H9 (cell line): Measurements from ENCODE around the gene CCAR1. TPM values are rescaled to one million over a fixed set of nuclear protein-coding genes. Genes with fewer than 3 reads are reported as not detected.

Experiments used
- DNase-seq: peaks from one replicate; pipeline ENCODE4 v3.0.0-alpha.2; 2017
- H2AFZ ChIP-seq: one replicate; pipeline ENCODE4 v1.6.1; 2013; ENCODE audit warnings: mild to moderate bottlenecking, low read length, control low read depth, moderate library complexity
- H2AK5ac ChIP-seq: 2 replicates; pipeline ENCODE4 v1.6.1; 2013; ENCODE audit warnings: low read length, control low read depth, mixed read lengths; ENCODE audit not compliant: insufficient read length
- H2BK120ac ChIP-seq: one replicate; pipeline ENCODE4 v1.6.1; 2013; ENCODE audit warnings: low read depth, mild to moderate bottlenecking, low read length, control low read depth, inconsistent platforms; ENCODE audit not compliant: poor library complexity, severe bottlenecking
- H2BK12ac ChIP-seq: 2 replicates; pipeline ENCODE4 v1.6.1; 2013; ENCODE audit warnings: low read length, control low read depth, mixed read lengths, low read depth; ENCODE audit not compliant: insufficient read length
- H2BK15ac ChIP-seq: 2 replicates; pipeline ENCODE4 v1.6.1; 2013; ENCODE audit warnings: low read depth, low read length, control low read depth
- H2BK20ac ChIP-seq: one replicate; pipeline ENCODE4 v1.6.1; 2013; ENCODE audit warnings: low read depth, mild to moderate bottlenecking, low read length, control low read depth, inconsistent platforms; ENCODE audit not compliant: poor library complexity, severe bottlenecking
- H2BK5ac ChIP-seq: 2 replicates; pipeline ENCODE4 v1.6.1; 2013; ENCODE audit warnings: low read length, control low read depth, mixed read lengths; ENCODE audit not compliant: insufficient read length
- H3K14ac ChIP-seq: 2 replicates; pipeline ENCODE4 v1.6.1; 2013; ENCODE audit warnings: low read length, control low read depth; ENCODE audit not compliant: insufficient read depth
- H3K18ac ChIP-seq: 2 replicates; pipeline ENCODE4 v1.6.1; 2013; ENCODE audit warnings: low read depth, mild to moderate bottlenecking, mixed read lengths, low read length, control low read depth; ENCODE audit not compliant: insufficient read length
- H3K23ac ChIP-seq: 2 replicates; pipeline ENCODE4 v1.6.1; 2013; ENCODE audit warnings: low read length, control low read depth, mixed read lengths, low read depth; ENCODE audit not compliant: insufficient read length
- H3K23me2 ChIP-seq: 2 replicates; pipeline ENCODE4 v1.6.1; 2013; ENCODE audit warnings: low read depth, mild to moderate bottlenecking, mixed read lengths, low read length, control low read depth; ENCODE audit not compliant: insufficient read length, poor library complexity, severe bottlenecking
- H3K27ac ChIP-seq: 2 replicates; pipeline ENCODE4 v1.5.1; 2013; ENCODE audit warnings: low read length, control low read depth, mixed read lengths, low read depth; ENCODE audit not compliant: insufficient read length
- H3K27me3 ChIP-seq: 2 replicates; pipeline ENCODE4 v1.6.1; 2013; ENCODE audit warnings: low read length, control low read depth, inconsistent platforms; ENCODE audit not compliant: insufficient read depth
- H3K4ac ChIP-seq: 2 replicates; pipeline ENCODE4 v1.6.1; 2013; ENCODE audit warnings: low read depth, mild to moderate bottlenecking, control low read depth, inconsistent platforms, low read length, moderate library complexity
- H3K4me1 ChIP-seq: 2 replicates; pipeline ENCODE4 v1.6.1; 2013; ENCODE audit warnings: low read length, control low read depth, inconsistent platforms; ENCODE audit not compliant: insufficient read depth
- H3K4me2 ChIP-seq: 2 replicates; pipeline ENCODE4 v1.6.1; 2013; ENCODE audit warnings: low read length, control low read depth, mixed read lengths; ENCODE audit not compliant: insufficient read length, insufficient read depth
- H3K56ac ChIP-seq: 2 replicates; pipeline ENCODE4 v1.6.1; 2013; ENCODE audit warnings: low read depth, mild to moderate bottlenecking, mixed read lengths, low read length, control low read depth; ENCODE audit not compliant: insufficient read length
- H3K79me1 ChIP-seq: 2 replicates; pipeline ENCODE4 v1.6.1; 2013; ENCODE audit warnings: low read depth, mild to moderate bottlenecking, moderate library complexity, low read length, control low read depth, inconsistent platforms; ENCODE audit not compliant: insufficient read depth, poor library complexity, severe bottlenecking
- H3K79me2 ChIP-seq: 2 replicates; pipeline ENCODE4 v1.6.1; 2013; ENCODE audit warnings: low read length, control low read depth, inconsistent platforms; ENCODE audit not compliant: insufficient read depth
- H3K9ac ChIP-seq: 2 replicates; pipeline ENCODE4 v1.6.1; 2013; ENCODE audit warnings: low read length, control low read depth, mixed read lengths; ENCODE audit not compliant: insufficient read length; ENCODE audit errors: extremely low read depth
- H3K9me3 ChIP-seq: one replicate; pipeline ENCODE4 v1.6.1; 2013; ENCODE audit warnings: low read depth, low read length, inconsistent platforms; ENCODE audit not compliant: control insufficient read depth
- H3T11ph ChIP-seq: one replicate; pipeline ENCODE4 v1.6.1; 2013; ENCODE audit warnings: mild to moderate bottlenecking, low read length, control low read depth, inconsistent platforms
- H4K20me1 ChIP-seq: one replicate; pipeline ENCODE4 v1.6.1; 2013; ENCODE audit not compliant: control insufficient read depth, insufficient read length, insufficient read depth
- H4K5ac ChIP-seq: 2 replicates; pipeline ENCODE4 v1.6.1; 2013; ENCODE audit warnings: low read depth, mild to moderate bottlenecking, mixed read lengths, low read length, control low read depth; ENCODE audit not compliant: insufficient read length
- H4K8ac ChIP-seq: replicated peaks from 2 replicates; pipeline ENCODE4 v1.6.1; 2013; ENCODE audit warnings: low read length, control low read depth, mixed read lengths, low read depth; ENCODE audit not compliant: insufficient read length
- H4K91ac ChIP-seq: 2 replicates; pipeline ENCODE4 v1.6.1; 2013; ENCODE audit warnings: low read depth, mild to moderate bottlenecking, moderate library complexity, mixed read lengths, low read length, control low read depth; ENCODE audit not compliant: insufficient read length
- H3K27ac Mint-ChIP-seq, 3 experiments: 2 replicates in 2 of 3; 3 replicates in 1 of 3; pipeline ENCODE4 v1.8.0; 2020 to 2021; ENCODE audit warnings: mixed read lengths in 3 of 3, mild to moderate bottlenecking in 1 of 3, moderate library complexity in 1 of 3
- H3K27me3 Mint-ChIP-seq: 2 replicates; pipeline ENCODE4 v1.8.0; 2021; ENCODE audit warnings: low read depth, mild to moderate bottlenecking, moderate library complexity, mixed read lengths
- H3K36me3 Mint-ChIP-seq, 3 experiments: 2 replicates in 2 of 3; 3 replicates in 1 of 3; pipeline ENCODE4 v1.8.0; 2020 to 2021; ENCODE audit warnings: low read depth in 3 of 3, mixed read lengths in 3 of 3; ENCODE audit not compliant: insufficient read depth in 1 of 3
- H3K4me1 Mint-ChIP-seq, 2 experiments: 2 replicates each; pipeline ENCODE4 v1.8.0; 2020; ENCODE audit warnings: mixed read lengths in 2 of 2
- H3K4me3 Mint-ChIP-seq, 2 experiments: 2 replicates in 1 of 2; 3 replicates in 1 of 2; pipeline ENCODE4 v1.8.0; 2020 to 2021; ENCODE audit warnings: mild to moderate bottlenecking in 2 of 2, mixed read lengths in 2 of 2, moderate library complexity in 1 of 2
- H3K9me3 Mint-ChIP-seq, 2 experiments: 2 replicates in 1 of 2; 3 replicates in 1 of 2; pipeline ENCODE4 v1.8.0; 2020; ENCODE audit warnings: mild to moderate bottlenecking in 2 of 2, mixed read lengths in 2 of 2, moderate library complexity in 1 of 2
- CTCF ChIP-seq: fragments of 200-600 bp; sonication (generic); conservative IDR thresholded peaks from 3 replicates; pipeline ENCODE4 v1.8.0; 2021; ENCODE audit warnings: antibody characterized with exemption, mild to moderate bottlenecking
- WGBS: extraction: QIAGEN DNeasy Blood & Tissue Kit; methylation state at CpG from one replicate; pipeline ENCODE4 v1.1.7; 2013; ENCODE audit warnings: missing lambda C conversion rate, low lambda C conversion rate, mixed read lengths; ENCODE audit not compliant: insufficient read length; ENCODE audit errors: extremely low coverage; 5-methylcytosine and 5-hydroxymethylcytosine counted together
- total RNA-seq: library from RNA; stranded (reverse); gene quantifications from 2 replicates; pipeline ENCODE4 v1.2.1, GENCODE V29; 2021

Gene CCAR1
- total RNA-seq, 1 experiment from 2014 or later, result 118 TPM

DNA sequence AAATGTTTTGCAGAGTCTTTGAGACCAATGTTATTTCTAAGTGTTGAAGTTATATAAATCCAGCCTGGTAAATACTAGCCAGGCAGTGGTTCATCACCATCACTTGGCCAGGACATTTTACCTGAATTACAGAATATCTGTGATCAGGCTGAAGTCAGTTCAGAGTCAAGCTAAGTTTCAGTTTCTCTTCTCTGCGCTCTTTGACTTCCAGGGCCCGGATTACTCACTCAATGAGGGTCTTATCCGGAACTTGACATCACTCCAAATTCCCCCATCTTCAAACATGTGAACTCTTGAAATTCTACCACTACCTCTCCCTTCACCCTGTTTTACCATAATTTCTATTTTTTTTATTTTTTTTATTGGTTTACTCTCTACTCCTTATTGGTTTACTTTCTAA is 36.6 kb upstream of the CCAR1 start:
- no peak overlapping the region for H3K4ac ChIP-seq
- no peak overlapping the region for H4K5ac ChIP-seq
- H3K56ac ChIP-seq, result no peak overlapping the region
- H3K9me3 ChIP-seq, result no peaks in the 10 kb centered on the region
- no peak overlapping the region for H2AK5ac ChIP-seq
- H2BK12ac ChIP-seq, result no peak overlapping the region
- H2BK120ac ChIP-seq, result no peak overlapping the region
- WGBS, result no CpG with 5 or more reads among the region's 3 CpGs
- H3K23ac ChIP-seq, result no peak overlapping the region
- no peak overlapping the region for H2BK15ac ChIP-seq
- Mint-ChIP-seq H3K27me3 (no peaks in the 10 kb centered on the region), H3K9me3 (no peaks in the 10 kb centered on the region), H3K27ac (no peak overlapping the region), H3K4me3 (no peak overlapping the region), H3K36me3 (peaks cover 43 to 72% (median 72%) of the 10 kb centered on the region in 3 experiments), H3K4me1 (no peaks in the 10 kb centered on the region)
- H3T11ph ChIP-seq, result no peak overlapping the region
- no peak overlapping the region for H4K8ac ChIP-seq
- H2AFZ ChIP-seq, result no peak overlapping the region
- no peak overlapping the region for H3K27ac ChIP-seq
- no peak overlapping the region for H3K9ac ChIP-seq
- no peak overlapping the region for H2BK20ac ChIP-seq
- no peak overlapping the region for H4K91ac ChIP-seq
- no peak for TF ChIP-seq CTCF
- no peaks in the 10 kb centered on the region for H3K27me3 ChIP-seq
- H3K79me1 ChIP-seq, result peaks cover 3% of the 10 kb centered on the region
- H3K4me2 ChIP-seq, result no peak overlapping the region
- no peak overlapping the region for H3K14ac ChIP-seq
- H4K20me1 ChIP-seq, result no peaks in the 10 kb centered on the region
- H3K79me2 ChIP-seq, result no peaks in the 10 kb centered on the region
- DNase-seq, result no peak
- no peaks in the 10 kb centered on the region for H3K4me1 ChIP-seq
- H3K23me2 ChIP-seq, result no peaks in the 10 kb centered on the region
- H2BK5ac ChIP-seq, result no peak overlapping the region
- no peak overlapping the region for H3K18ac ChIP-seq
